GM18499 (cell line): Measurements from ENCODE around the gene DNAAF9.

Experiments used
- ATAC-seq: cut with Tn5 transposase; IDR thresholded peaks from one replicate; pipeline ENCODE4 v1.9.1; 2021; ENCODE audit warnings: moderate number of reproducible peaks; ENCODE audit not compliant: insufficient read depth, unreplicated experiment

DNAAF9 gene

GRCh38 chr20:3412600-3413392 lies 5.3 kb upstream of the DNAAF9 start:
- ATAC-seq = no peak

- no peak for ATAC-seq
Measured at GRCh38 chr20:3410464-3410863, 3.0 kb upstream of the DNAAF9 start.

- ATAC-seq = no peak
Measured at GRCh38 chr20:3409417-3409816, 1.9 kb upstream of the DNAAF9 start.

- ATAC-seq = no peak
Measured at GRCh38 chr20:3407771-3408637, 535 bp upstream of the DNAAF9 start.

- no peak for ATAC-seq
Measured at GRCh38 chr20:3406481-3407039, 909 bp downstream of the DNAAF9 start.

DNA sequence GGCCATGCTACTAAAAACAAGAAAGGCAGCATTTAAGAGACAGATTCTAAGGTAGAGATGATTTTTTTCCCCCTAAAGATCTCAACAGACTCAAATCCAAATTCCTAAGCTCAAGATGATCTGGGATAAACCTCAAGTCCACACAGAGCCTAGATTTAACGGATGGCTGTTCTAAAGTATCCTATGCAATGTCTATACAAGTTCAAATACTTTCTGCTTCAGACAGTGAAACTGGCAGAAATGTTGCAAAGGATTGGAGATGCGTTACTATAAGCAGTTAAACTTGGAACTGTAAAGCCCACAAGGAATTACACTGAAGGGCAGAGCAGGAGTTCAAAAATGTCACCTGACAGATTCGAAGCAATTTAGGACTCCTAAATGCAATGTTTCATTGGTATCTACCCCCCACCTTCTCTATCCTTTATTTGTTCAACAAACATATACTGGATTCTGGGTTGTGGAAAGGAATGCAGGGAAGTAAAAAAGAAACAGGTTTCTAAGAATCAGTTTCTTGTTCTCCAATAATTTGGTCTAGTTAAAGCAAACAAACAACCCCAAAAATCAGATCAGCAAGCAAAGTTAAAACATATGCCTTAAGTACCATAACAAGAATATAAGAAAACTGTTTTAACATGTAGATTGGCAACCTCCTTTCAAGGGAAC lies 1.6 kb downstream of the DNAAF9 start:
- no peak for ATAC-seq

DNA sequence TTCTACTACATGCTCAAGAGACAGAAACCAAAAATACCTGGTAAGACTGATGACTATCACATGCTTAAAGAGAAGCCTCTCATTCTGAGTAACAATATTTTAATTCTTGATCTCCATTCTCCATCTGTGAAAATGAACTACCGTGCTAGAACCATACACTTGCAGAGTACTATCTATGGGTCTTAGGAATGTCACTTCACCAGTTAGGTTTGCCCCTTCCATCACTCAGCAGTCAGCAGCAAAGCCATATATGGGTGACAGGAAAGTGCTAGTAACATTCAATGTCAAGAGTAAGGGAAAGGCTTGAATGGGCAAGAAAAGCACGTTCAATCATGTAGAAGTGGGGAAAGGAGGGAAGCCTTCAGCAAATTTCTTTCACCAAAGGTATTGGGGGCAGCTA lies 2.3 kb downstream of the DNAAF9 start:
- no peak for ATAC-seq

DNA sequence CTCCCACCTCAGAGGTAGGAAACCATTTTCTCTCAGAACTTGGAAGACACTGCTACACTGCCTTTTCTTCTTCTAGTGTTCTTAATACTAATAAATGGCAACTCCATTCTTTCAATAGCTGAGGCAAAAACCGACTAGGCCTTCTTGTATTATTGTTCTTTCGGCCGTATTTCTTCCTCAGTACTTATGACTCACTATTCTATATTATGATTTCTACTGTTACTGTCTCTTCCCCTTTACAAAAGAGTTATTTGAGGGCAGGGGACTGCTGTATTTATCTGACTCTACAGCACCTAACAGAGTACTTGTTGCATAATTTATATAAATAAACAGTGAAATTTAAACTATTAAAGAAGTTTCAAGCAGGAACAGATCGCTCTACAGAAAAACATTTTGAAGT lies 3.1 kb downstream of the DNAAF9 start:
- no peak for ATAC-seq

GRCh38 chr20:3403741-3404140 lies 3.7 kb downstream of the DNAAF9 start:
- no peak for ATAC-seq

GRCh38 chr20:3402453-3402852 lies 5.0 kb downstream of the DNAAF9 start:
- no peak for ATAC-seq

GRCh38 chr20:3400260-3401155 lies 7.0 kb downstream of the DNAAF9 start:
- no peak for ATAC-seq

DNA sequence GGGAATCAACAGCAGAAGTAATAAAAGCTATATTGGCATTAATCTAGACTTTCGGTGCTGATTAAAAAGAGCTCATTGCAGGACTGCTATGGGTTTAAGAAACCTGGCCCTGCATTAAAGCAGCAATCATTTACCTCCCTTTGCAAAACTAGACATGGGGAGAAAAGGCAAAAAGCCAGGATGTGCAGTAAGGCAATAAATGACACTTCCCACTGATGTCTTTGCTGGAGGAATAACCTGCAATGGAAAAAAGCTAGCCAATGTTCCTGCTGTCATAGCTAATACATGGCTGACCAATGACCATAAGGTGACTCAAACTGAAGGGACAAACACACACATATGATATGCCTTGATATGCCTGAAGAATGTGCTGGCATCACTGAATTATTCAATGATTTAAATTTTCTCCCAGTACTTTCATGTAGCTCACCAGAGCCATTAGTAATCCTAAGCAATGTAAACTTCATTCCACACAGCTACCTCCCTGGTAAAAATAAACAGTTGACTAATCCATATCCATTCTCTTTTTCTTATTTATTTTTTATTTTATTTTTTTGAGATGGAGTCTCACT lies 8.7 kb downstream of the DNAAF9 start:
- ATAC-seq = no peak

DNA sequence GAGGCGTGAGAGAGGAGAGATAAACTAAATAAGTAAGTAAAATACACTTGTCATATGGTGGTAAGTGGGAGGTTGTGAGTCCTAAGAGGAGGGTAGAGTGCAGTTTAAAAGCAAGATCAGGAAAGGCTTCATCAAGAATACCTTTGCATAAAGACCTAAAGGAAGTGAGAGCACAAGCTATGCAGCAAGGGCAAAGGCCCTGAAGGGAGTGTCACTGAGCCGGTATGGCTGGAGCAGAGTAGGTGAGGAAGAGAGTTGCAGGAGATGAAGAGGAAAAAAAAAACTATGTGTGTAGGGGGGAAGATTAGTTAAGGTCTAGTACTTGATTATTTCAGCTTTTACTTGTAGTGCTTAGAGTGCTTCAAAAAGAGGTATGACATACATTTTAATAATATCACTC lies 11.0 kb downstream of the DNAAF9 start:
- no peak for ATAC-seq

DNA sequence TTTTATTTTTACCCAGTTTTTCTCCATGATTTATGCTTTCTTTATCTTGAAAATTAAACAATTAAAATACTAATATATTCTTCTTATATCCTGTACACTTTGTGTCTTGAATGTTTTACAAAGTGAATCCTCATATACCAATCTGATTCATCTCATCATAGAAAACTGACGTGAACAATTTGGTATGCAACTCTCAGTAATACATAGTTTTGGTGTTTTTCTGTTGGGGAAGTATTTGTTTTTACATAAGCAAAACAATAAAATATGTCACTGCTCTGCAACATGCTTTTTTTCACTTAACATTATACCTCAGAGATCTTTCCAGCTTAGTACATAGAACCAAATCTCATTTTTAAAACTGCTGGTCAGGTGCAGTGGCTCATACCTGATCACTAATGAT lies 14.7 kb downstream of the DNAAF9 start:
- ATAC-seq = no peak

DNA sequence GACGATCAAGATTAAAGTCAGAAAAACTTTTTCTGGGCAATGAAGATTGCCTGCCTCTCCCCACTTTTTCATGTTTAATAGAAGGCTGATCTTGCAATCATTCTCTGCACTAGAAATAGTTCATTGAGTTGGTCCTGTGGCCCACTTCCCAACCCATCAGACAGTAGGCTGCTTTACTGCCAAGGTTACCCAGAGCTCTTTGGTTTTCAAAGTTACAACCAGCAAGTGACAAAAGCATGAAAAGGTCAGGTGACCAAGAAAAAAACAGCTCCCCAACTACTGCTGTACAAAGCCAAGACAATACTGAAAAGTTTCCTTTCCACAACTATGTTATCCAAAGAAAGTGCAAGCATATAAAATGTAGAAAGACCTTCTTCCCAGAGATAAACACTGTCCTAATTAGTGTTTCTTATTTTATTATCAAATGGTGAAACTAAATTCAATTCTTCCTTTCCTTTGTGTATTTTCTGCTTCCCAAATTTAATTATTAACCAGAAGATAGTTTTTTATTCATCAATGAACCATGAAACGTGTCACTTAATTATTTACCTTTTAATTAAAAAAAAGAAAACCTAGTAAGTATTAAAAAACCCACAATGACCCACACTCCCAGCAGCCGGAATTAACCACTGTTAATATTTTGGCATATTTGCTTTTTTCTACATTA lies 16.6 kb downstream of the DNAAF9 start:
- ATAC-seq = no peak

- no peak for ATAC-seq
Measured at GRCh38 chr20:3383878-3384495, 23.5 kb downstream of the DNAAF9 start.

DNA sequence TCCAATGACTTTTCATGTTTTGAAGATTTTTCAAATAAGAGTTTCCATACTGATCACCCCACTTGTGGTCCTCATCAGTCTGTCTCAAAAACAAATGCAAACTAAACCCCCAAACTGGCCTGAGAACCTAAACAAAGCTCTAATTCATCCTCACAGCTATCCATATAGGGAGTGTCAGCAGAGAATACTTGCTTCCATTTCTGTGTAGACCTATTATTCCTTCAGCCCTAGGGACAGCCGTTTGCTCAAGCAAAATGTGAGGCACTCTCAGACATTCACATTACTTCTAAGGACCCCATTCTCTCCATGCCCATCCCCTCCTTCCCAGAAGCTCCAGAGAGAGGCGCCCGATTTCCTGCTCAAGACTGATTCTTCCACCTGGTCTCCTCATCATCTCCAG lies 24.6 kb downstream of the DNAAF9 start:
- ATAC-seq = no peak

DNA sequence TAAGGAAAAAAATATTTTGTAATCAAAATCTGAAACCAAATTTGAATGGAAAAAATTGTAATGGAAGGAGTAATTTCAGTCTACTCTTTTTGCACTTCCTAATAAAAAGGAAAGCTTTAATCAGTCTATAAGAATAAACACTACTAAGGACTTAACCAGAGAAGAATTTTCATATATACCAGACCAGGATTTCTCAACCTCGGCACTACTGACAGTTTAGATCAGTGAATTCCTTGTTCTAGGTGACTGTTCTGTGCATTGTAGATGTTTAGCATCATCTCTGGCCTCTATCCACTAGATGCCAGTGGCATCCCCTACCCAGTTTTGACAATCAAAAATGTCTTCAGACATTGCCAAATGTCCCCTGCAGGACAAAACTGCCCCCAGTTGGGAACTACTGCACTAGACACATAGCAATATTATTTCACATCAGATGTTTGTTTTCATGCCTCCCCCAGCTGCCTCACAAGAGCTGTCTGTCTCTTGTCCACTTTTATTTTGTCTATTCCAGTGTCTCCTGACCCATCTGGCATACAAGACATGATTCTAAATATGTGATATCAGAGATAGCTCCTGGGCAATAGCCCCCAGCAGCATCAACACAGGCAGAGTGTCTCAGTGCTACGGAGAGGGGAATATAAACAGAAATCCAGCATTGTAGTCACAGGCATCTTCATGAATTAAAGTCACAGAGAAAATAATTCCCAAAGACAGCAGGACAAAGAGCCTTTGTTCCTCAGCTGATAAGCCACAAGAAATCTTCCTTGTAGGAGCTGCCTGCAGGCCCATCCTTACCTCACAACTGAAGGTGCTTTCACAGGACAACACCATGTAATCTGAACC lies 27.0 kb downstream of the DNAAF9 start:
- no peak for ATAC-seq
